Ishikawa (cell line): Measurements from ENCODE around the gene TRIM32.

Experiments used
- CEBPB ChIP-seq: IDR thresholded peaks from 2 replicates; pipeline ENCODE4 v1.6.1; 2012
- CREB1 ChIP-seq: IDR thresholded peaks from 2 replicates; pipeline ENCODE4 v1.6.1; 2012; ENCODE audit warnings: low read depth
- EGR1 ChIP-seq: IDR thresholded peaks from 2 replicates; pipeline ENCODE4 v1.6.1; 2012
- EP300 ChIP-seq: IDR thresholded peaks from 2 replicates; pipeline ENCODE4 v1.6.1; 2012; ENCODE audit warnings: borderline replicate concordance
- FOXM1 ChIP-seq: IDR thresholded peaks from 2 replicates; pipeline ENCODE4 v1.6.1; 2012; ENCODE audit warnings: low read depth, borderline replicate concordance
- MAX ChIP-seq: IDR thresholded peaks from 2 replicates; pipeline ENCODE4 v1.6.1; 2012
- NFIC ChIP-seq: IDR thresholded peaks from 2 replicates; pipeline ENCODE4 v1.6.1; 2012
- RAD21 ChIP-seq: IDR thresholded peaks from 2 replicates; pipeline ENCODE4 v1.6.1; 2012; ENCODE audit warnings: low read depth
- REST ChIP-seq: IDR thresholded peaks from 2 replicates; pipeline ENCODE4 v1.6.1; 2012; ENCODE audit warnings: low read depth, mild to moderate bottlenecking
- TAF1 ChIP-seq: IDR thresholded peaks from 2 replicates; pipeline ENCODE4 v1.6.1; 2012; ENCODE audit warnings: low read depth, mild to moderate bottlenecking
- TCF12 ChIP-seq: IDR thresholded peaks from 2 replicates; pipeline ENCODE4 v1.6.1; 2012; ENCODE audit warnings: low read depth
- TEAD4 ChIP-seq: IDR thresholded peaks from 2 replicates; pipeline ENCODE4 v1.6.1; 2012
- USF1 ChIP-seq: IDR thresholded peaks from 2 replicates; pipeline ENCODE4 v1.6.1; 2012
- YY1 ChIP-seq: IDR thresholded peaks from 2 replicates; pipeline ENCODE4 v1.6.1; 2012; ENCODE audit warnings: low read depth
- ZBTB7A ChIP-seq: IDR thresholded peaks from 2 replicates; pipeline ENCODE4 v1.6.1; 2012; ENCODE audit warnings: low read depth

TRIM32 gene

GRCh38 chr9:116741086-116741740 is 54.1 kb downstream of the TRIM32 start:
- no peak for TF ChIP-seq TAF1
- TF ChIP-seq EGR1, result no peak
- no peak for TF ChIP-seq CEBPB
- no peak for TF ChIP-seq RAD21
- no peak for TF ChIP-seq TEAD4
- no peak for TF ChIP-seq TCF12
- no peak for TF ChIP-seq EP300
- TF ChIP-seq ZBTB7A, result no peak
- TF ChIP-seq MAX, result no peak
- no peak for TF ChIP-seq NFIC
- TF ChIP-seq YY1, result no peak
- TF ChIP-seq CREB1, result no peak
- no peak for TF ChIP-seq REST
- no peak for TF ChIP-seq USF1
- TF ChIP-seq FOXM1, result no peak

- TF ChIP-seq TAF1, result no peak
- no peak for TF ChIP-seq TEAD4
These were observed 54.6 kb downstream of the TRIM32 start for GRCh38 chr9:116741742-116742141.

- TF ChIP-seq MAX (no peak), REST (no peak), YY1 (no peak), TAF1 (no peak), USF1 (no peak), CREB1 (no peak)
These were observed 62.1 kb downstream of the TRIM32 start for GRCh38 chr9:116749176-116749575.

GRCh38 chr9:116749772-116750171 is 62.7 kb downstream of the TRIM32 start:
- TF ChIP-seq ZBTB7A, result no peak
- no peak for TF ChIP-seq CEBPB
- TF ChIP-seq REST, result no peak
- no peak for TF ChIP-seq TAF1
- no peak for TF ChIP-seq CREB1
- no peak for TF ChIP-seq TCF12
- no peak for TF ChIP-seq YY1
- no peak for TF ChIP-seq USF1
- no peak for TF ChIP-seq EGR1
- TF ChIP-seq RAD21, result no peak
- TF ChIP-seq TEAD4, result no peak
- TF ChIP-seq EP300, result no peak
- TF ChIP-seq MAX, result no peak
- no peak for TF ChIP-seq NFIC
- TF ChIP-seq FOXM1, result no peak
